Astrocyte (in vitro differentiated cells and primary cell): ENCODE data around the gene ZNF827. TPM values are rescaled to one million over a fixed set of nuclear protein-coding genes. Genes with fewer than 3 reads are reported as not detected.

ENCODE experiments used
- DNase-seq: peaks from one replicate; pipeline ENCODE4 v3.0.0-alpha.2; 2010; ENCODE audit warnings: low read depth
- FAIRE-seq: peaks from 2 replicates; lab custom pipeline; 2011; peaks lifted over from hg19 to GRCh38; lab: Jason Lieb, UNC
- H2AFZ ChIP-seq: 2 replicates; pipeline ENCODE4 v1.6.0; 2012; ENCODE audit warnings: low read depth, low read length, inconsistent platforms
- H3K27ac ChIP-seq: 2 replicates; pipeline ENCODE4 v1.5.1; 2011; ENCODE audit warnings: low read depth, low read length, inconsistent platforms
- H3K27me3 ChIP-seq: 2 replicates; pipeline ENCODE4 v1.6.0; 2011; ENCODE audit warnings: low read length, inconsistent platforms; ENCODE audit not compliant: insufficient read depth
- H3K36me3 ChIP-seq: 2 replicates; pipeline ENCODE4 v1.5.1; 2011; ENCODE audit warnings: low read length, inconsistent platforms; ENCODE audit not compliant: insufficient read depth
- H3K4me1 ChIP-seq: 2 replicates; pipeline ENCODE4 v1.5.1; 2011; ENCODE audit warnings: low read length, inconsistent platforms; ENCODE audit not compliant: insufficient read depth
- H3K4me2 ChIP-seq: 2 replicates; pipeline ENCODE4 v1.6.0; 2012; ENCODE audit warnings: low read length, inconsistent platforms
- H3K4me3 ChIP-seq: 2 replicates; pipeline ENCODE4 v1.5.1; 2011; ENCODE audit warnings: low read depth, mild to moderate bottlenecking, low read length, inconsistent platforms; ENCODE audit not compliant: insufficient read depth
- H3K79me2 ChIP-seq: 2 replicates; pipeline ENCODE4 v1.6.0; 2012; ENCODE audit warnings: mild to moderate bottlenecking, low read length, inconsistent platforms; ENCODE audit not compliant: insufficient read depth
- H3K9ac ChIP-seq: 2 replicates; pipeline ENCODE4 v1.6.0; 2012; ENCODE audit warnings: mild to moderate bottlenecking, low read length, inconsistent platforms
- H3K9me3 ChIP-seq: 2 replicates; pipeline ENCODE4 v1.5.1; 2012; ENCODE audit warnings: low read depth, mild to moderate bottlenecking, low read length, inconsistent platforms; ENCODE audit not compliant: insufficient read depth
- H4K20me1 ChIP-seq: 2 replicates; pipeline ENCODE4 v1.6.0; 2012; ENCODE audit warnings: low read length, inconsistent platforms; ENCODE audit not compliant: insufficient read depth
- H3K27ac Mint-ChIP-seq: one replicate; pipeline ENCODE4 v1.8.0; 2021; ENCODE audit warnings: mild to moderate bottlenecking, mixed read lengths; ENCODE audit not compliant: unreplicated experiment
- H3K27me3 Mint-ChIP-seq: one replicate; pipeline ENCODE4 v1.8.0; 2021; ENCODE audit warnings: low read depth, mixed read lengths; ENCODE audit not compliant: unreplicated experiment
- H3K36me3 Mint-ChIP-seq: one replicate; pipeline ENCODE4 v1.8.0; 2021; ENCODE audit warnings: low read depth, mixed read lengths; ENCODE audit not compliant: unreplicated experiment
- H3K4me1 Mint-ChIP-seq: one replicate; pipeline ENCODE4 v1.8.0; 2021; ENCODE audit warnings: low read depth, mixed read lengths; ENCODE audit not compliant: unreplicated experiment
- H3K4me3 Mint-ChIP-seq: one replicate; pipeline ENCODE4 v1.8.0; 2021; ENCODE audit warnings: mild to moderate bottlenecking, moderate library complexity, mixed read lengths; ENCODE audit not compliant: unreplicated experiment
- H3K9me3 Mint-ChIP-seq: one replicate; pipeline ENCODE4 v1.8.0; 2021; ENCODE audit warnings: mild to moderate bottlenecking, mixed read lengths; ENCODE audit not compliant: unreplicated experiment
- EZH2 ChIP-seq: IDR thresholded peaks from 2 replicates; pipeline ENCODE4 v1.6.1; 2012; ENCODE audit warnings: mild to moderate bottlenecking, low read length, inconsistent platforms; ENCODE audit not compliant: insufficient read depth
- total RNA-seq: library from RNA; stranded (reverse); gene quantifications from 2 replicates; pipeline ENCODE4 v1.2.1, GENCODE V29; 2021
- TF ChIP-seq, protein P1 (sequence below): IDR thresholded peaks from 2 replicates; pipeline ENCODE4 v1.5.1; 2011; ENCODE audit warnings: low read depth, mild to moderate bottlenecking, inconsistent platforms, low read length, moderate library complexity; ENCODE audit not compliant: insufficient read depth

Gene ZNF827
- total RNA-seq, 1 donor from 2014 or later: 39.7 TPM

DNA sequence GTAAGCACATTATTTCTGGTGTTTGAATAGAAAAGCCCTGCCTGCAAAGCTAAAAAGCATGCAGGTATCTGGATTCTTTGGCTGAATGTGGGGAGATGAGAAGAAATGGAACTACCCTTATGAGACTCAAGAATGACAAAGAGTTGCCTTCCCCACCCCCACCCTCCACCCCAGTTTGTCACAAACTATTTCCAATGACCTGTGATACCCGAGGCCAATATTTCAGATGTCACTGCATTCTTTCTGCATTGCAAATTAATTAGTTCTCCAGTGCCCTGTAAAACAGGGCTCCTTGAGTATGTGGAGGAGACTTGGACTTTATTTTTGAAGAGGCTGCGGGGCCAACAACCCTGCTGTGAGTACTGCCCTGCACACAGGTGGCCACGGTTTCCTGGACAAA lies 116.4 kb downstream of the ZNF827 start:
- Mint-ChIP-seq H3K36me3 (peaks cover 10% of the 10 kb centered on the region), H3K4me1 (peaks cover 16% of the 10 kb centered on the region), H3K4me3 (no peak overlapping the region), H3K27ac (no peak overlapping the region), H3K9me3 (no peaks in the 10 kb centered on the region), H3K27me3 (no peaks in the 10 kb centered on the region)
- Histone ChIP-seq H3K9ac (no peak overlapping the region), H3K27ac (no peak overlapping the region), H3K4me3 (no peak overlapping the region), H2AFZ (no peak overlapping the region), H3K79me2 (no peaks in the 10 kb centered on the region), H3K4me1 (no peaks in the 10 kb centered on the region), H3K9me3 (no peaks in the 10 kb centered on the region), H3K4me2 (no peak overlapping the region), H3K27me3 (no peaks in the 10 kb centered on the region), H4K20me1 (no peaks in the 10 kb centered on the region), H3K36me3 (peaks cover 9% of the 10 kb centered on the region)
- DNase-seq: no peak
- no peak for FAIRE-seq
- TF ChIP-seq, protein P1, sequence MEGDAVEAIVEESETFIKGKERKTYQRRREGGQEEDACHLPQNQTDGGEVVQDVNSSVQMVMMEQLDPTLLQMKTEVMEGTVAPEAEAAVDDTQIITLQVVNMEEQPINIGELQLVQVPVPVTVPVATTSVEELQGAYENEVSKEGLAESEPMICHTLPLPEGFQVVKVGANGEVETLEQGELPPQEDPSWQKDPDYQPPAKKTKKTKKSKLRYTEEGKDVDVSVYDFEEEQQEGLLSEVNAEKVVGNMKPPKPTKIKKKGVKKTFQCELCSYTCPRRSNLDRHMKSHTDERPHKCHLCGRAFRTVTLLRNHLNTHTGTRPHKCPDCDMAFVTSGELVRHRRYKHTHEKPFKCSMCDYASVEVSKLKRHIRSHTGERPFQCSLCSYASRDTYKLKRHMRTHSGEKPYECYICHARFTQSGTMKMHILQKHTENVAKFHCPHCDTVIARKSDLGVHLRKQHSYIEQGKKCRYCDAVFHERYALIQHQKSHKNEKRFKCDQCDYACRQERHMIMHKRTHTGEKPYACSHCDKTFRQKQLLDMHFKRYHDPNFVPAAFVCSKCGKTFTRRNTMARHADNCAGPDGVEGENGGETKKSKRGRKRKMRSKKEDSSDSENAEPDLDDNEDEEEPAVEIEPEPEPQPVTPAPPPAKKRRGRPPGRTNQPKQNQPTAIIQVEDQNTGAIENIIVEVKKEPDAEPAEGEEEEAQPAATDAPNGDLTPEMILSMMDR: no peak
- no peak for TF ChIP-seq EZH2

DNA sequence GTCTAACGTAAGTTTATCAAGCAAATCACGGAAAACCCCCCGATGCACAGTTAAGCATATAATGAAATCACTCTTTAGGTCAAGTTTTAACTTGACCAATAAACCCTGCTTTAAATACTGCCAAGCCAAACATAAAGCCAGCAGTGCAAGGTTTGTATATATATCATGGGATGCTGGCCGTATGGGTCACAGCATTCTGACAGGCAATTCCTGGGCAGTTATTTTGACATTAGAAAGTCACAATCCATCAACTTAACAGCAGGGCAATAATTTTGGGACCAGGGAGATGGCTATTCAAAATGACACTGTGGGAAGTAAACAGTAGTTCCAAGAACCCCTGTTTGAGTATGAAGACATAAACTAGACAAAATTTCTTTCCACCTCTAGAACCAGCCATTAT lies 116.9 kb downstream of the ZNF827 start:
- H3K4me2 ChIP-seq: no peak overlapping the region
- H3K4me1 ChIP-seq: no peaks in the 10 kb centered on the region
- Mint-ChIP-seq H3K27ac (no peak overlapping the region), H3K27me3 (no peaks in the 10 kb centered on the region), H3K4me3 (no peak overlapping the region), H3K4me1 (peaks cover 16% of the 10 kb centered on the region), H3K9me3 (no peaks in the 10 kb centered on the region), H3K36me3 (peaks cover 8% of the 10 kb centered on the region)
- H3K4me3 ChIP-seq: no peak overlapping the region
- TF ChIP-seq EZH2: no peak
- TF ChIP-seq, protein P1: no peak
- no peak overlapping the region for H3K9ac ChIP-seq
- no peak overlapping the region for H2AFZ ChIP-seq
- H4K20me1 ChIP-seq: no peaks in the 10 kb centered on the region
- H3K27me3 ChIP-seq: no peaks in the 10 kb centered on the region
- DNase-seq (no peak), FAIRE-seq (no peak)
- H3K9me3 ChIP-seq: no peaks in the 10 kb centered on the region
- H3K27ac ChIP-seq: no peak overlapping the region
- H3K79me2 ChIP-seq: no peaks in the 10 kb centered on the region
- H3K36me3 ChIP-seq: peaks cover 9% of the 10 kb centered on the region

DNA sequence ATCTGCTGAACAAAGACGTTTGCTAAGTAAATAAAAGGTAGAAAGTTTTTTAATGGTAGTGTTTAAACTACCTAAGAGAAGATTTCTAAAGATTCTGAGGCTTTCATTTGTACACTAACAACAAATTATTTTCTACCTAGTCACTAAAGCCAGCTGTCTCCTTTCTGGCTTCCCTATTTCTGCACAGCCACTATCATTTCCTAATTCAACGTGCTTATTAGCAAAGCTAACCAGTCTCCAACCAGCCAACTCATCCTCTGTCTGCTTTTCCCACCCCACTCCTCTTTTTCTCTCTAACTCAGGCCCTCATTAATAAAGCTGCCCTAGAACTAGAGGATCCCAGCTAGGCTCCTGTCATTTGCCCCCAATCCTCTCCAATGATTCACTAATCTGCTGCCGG lies 118.2 kb downstream of the ZNF827 start:
- H3K79me2 ChIP-seq: no peaks in the 10 kb centered on the region
- Mint-ChIP-seq H3K27ac (no peak overlapping the region), H3K4me1 (peaks cover 16% of the 10 kb centered on the region), H3K27me3 (no peaks in the 10 kb centered on the region), H3K9me3 (no peaks in the 10 kb centered on the region), H3K4me3 (no peak overlapping the region), H3K36me3 (peaks cover 6% of the 10 kb centered on the region)
- H3K9ac ChIP-seq: no peak overlapping the region
- DNase-seq (no peak), FAIRE-seq (no peak)
- H3K4me2 ChIP-seq: no peak overlapping the region
- H3K4me1 ChIP-seq: no peaks in the 10 kb centered on the region
- no peaks in the 10 kb centered on the region for H3K27me3 ChIP-seq
- H3K9me3 ChIP-seq: no peaks in the 10 kb centered on the region
- no peak overlapping the region for H2AFZ ChIP-seq
- TF ChIP-seq, protein P1: no peak
- no peak for TF ChIP-seq EZH2
- H4K20me1 ChIP-seq: no peaks in the 10 kb centered on the region
- no peak overlapping the region for H3K27ac ChIP-seq
- H3K36me3 ChIP-seq: peaks cover 8% of the 10 kb centered on the region
- H3K4me3 ChIP-seq: no peak overlapping the region
